COLO829 (cell line): ENCODE data around the gene NR6A1.

ENCODE experiments used
- DNase-seq: peaks from one replicate; pipeline ENCODE4 v3.0.0; 2012; ENCODE audit warnings: low spot score

The NR6A1 gene

GRCh38 chr9:124526174-124526573 lies 244.9 kb downstream of the NR6A1 start:
- DNase-seq: no peak

GRCh38 chr9:124522121-124523098 lies 248.7 kb downstream of the NR6A1 start:
- DNase-seq: no peak

DNA sequence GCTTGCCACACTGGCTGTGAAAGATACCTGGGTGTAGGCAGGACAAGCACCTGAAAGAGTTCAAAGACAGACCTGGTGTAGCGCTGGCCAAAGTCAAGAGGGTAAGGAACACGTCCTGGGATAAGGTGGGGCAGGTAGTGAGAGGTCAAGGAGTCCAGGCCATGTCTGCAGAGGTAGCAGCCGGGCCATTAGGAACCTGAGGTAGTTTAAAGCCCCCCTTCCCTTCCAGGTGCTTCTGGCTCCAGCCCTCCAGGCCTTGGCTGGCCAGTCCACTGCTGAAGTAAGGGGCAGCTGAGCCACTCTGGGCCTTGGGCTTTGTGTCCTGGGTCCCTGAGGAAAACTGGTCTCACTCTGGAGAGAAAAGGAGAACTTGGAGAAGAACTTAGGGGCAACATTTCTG lies 250.0 kb downstream of the NR6A1 start:
- no peak for DNase-seq

DNA sequence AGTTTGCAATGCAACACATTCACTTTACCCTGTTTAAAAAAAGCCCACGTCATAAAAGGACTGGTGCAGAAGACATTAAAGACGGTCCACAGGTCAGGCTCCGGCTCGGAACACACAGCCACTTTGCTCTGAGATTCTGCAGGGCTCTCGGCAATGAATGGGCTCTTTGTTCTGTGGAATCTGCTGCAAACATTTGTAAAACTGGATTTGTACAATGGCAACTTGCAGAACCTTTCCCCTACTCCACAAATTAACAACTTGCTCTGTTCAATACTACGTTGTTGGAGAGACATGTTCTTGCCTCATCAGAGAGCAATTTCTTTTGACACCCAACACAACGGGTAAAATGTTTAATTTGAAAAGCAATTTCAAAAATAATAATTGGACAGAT lies 250.9 kb downstream of the NR6A1 start:
- DNase-seq: peak; percentile 95

DNA sequence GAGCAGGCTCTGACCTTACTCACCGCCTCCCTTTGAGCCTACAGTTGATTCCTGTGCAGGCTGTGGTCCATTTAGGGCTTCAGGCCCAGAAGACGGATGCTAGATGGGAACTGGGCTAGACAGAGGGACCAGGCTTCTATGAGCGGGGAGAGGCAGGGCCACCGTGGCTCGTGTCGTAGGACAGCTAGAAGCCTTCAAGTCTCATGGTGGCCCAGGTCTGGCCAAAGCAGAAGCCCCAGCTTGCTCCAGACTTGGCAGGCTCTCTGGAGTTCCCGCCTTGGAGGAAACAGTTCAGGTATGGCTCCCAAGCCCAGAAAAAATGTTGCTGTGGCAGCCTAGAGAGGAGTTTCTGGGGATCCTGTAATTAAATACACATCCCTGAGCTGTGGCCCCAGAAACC lies 253.0 kb downstream of the NR6A1 start:
- DNase-seq: no peak

DNA sequence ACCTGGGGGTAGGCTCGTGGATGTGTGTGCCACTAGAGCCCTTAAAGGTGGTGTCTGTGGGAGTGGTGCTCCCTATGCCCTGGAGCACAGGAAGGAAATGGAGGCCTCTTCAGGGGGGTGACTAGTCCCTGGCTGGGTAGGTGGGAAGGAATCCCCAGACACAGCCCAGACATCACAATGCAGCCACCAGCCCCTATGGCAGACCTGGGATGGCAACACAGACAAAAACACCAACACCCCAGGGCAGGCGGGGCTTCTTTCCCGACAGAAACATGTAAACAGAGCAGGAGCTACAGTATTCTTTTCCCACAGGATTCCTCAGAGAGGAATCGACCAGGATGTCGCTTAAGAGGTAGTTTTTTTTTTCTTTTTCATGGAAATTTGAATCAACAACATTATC lies 253.5 kb downstream of the NR6A1 start:
- DNase-seq: no peak

- no peak for DNase-seq
These were observed 256.2 kb downstream of the NR6A1 start for GRCh38 chr9:124514874-124515273.

DNA sequence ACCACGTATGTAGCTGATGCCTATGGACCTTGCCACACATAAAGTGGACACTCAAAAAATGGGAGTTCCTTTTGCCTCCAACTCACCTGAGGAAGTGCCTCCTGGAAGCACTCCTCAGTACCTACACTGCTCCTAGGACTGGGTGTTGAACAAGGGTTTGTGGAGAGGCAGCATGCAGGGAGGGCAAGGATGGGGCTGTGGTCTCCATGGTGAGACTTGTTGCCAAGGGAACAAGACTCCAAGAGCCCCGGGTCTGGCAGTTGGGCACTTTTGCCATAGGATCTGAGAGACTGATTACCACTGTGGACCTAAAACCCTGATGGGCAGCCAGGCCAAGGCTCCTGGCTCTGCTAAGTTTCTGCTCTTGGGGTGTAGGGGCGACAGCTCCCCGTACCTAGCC lies 257.0 kb downstream of the NR6A1 start:
- DNase-seq: no peak

DNA sequence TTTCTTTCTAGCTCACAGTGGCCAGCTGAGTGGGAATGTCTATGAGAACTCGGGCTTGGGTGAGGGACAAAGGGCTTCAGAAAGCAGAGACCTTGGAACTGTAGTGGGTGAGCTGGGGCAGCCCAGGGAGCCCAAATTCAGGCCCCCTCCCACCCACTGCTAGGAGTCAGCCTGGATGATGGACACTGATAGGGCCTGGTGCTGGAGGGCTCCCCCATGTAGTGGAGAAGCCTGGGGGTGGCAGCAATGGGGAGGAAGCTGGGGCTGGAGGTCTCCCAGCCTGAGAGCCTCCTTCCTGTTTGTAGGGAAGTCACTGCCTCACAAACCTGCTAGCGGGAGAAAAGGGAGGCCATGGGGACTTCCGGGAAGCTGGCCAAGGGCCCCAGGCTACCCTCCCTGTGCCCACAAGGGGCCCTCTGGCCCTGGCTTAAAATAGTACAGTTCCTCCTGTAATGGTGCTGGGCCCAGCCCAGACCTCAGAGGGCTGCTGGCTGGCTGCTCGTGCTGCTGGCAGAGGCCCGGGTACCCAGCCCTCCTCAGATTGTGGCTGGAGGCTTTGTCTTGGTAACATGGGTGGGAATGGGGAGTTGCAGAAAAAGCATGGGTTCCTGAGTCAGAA lies 257.6 kb downstream of the NR6A1 start:
- DNase-seq: no peak

DNA sequence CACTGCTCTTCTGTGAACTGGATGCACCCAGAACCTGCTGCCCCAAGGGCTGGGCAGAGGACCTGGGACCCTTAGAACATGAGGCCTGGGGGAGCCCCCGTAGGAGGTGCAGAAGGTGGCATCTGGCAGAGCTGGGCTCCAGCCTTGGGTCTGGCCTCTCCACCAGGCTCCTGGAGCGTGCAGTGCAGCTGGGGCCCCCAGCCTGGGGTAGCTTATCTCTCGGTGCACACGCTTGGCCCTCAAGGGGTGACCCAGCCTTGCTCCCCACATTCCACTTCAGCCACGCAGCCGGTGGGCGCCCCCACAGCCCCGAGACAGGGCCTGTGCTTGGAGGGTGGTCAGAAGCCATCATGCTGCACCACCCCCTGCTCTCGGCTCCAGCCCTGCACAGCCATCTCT lies 258.3 kb downstream of the NR6A1 start:
- DNase-seq: no peak

DNA sequence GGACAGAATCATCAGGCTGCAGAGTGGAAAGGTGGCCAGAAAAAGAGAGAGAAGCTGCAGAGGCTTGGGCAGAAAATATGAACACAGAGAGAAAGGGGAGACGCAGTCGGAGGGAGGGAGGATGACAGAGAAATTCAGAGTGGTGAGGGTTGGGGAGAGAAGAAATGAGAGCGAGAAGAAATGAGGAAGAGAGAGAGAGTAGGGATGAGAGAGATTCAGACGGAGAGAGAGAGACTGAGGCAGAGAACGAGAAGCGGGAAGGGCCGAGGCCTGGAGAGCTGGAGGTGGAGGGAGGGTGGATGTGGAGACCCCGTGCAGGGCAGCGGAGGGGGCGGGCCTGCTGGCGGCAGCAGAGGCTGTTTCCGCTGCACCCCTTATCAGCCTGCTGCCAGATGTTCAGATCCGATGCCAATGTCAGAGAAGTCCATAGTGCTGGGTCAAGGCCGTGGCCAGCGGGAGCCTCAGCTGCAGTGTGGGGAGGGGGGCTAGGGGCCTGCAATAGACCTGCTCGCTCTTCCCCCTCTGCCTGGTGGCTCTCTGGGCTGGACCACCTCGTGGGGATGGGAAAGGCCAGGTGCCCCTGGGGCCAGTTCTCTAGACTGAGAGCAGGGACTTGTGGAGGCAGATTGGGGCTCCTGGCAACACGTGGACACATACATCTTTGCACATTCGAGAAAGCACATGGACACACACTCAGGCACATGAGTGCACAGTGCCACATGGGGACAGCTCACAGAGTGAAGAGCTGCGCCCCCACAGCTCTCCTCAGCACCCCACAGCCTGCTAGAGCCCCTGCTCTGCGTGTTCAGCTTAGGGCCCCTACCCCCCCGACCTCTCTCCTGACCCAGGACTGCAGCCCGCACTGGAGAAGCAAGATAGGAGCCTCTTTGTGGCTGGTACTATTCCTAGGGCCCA lies 259.0 kb downstream of the NR6A1 start:
- DNase-seq: no peak

GRCh38 chr9:124511426-124511840 lies 259.7 kb downstream of the NR6A1 start:
- no peak for DNase-seq

GRCh38 chr9:124510650-124511425 lies 260.3 kb downstream of the NR6A1 start:
- no peak for DNase-seq

- DNase-seq: no peak
These were observed 263.2 kb downstream of the NR6A1 start for GRCh38 chr9:124507880-124508423.

- DNase-seq: no peak
These were observed 263.9 kb downstream of the NR6A1 start, which contains the start of gene NR5A1 for GRCh38 chr9:124506931-124507879. TSS of gene NR5A1 (minus strand) at chr9:124507399. CDS start at chr9:124503395, 4,004 bp downstream.

- no peak for DNase-seq
These were observed 264.7 kb downstream of the NR6A1 start for GRCh38 chr9:124506433-124506832.

- DNase-seq: no peak
These were observed 265.2 kb downstream of the NR6A1 start for GRCh38 chr9:124505901-124506346.

GRCh38 chr9:124505006-124505900 lies 265.9 kb downstream of the NR6A1 start:
- DNase-seq: no peak

DNA sequence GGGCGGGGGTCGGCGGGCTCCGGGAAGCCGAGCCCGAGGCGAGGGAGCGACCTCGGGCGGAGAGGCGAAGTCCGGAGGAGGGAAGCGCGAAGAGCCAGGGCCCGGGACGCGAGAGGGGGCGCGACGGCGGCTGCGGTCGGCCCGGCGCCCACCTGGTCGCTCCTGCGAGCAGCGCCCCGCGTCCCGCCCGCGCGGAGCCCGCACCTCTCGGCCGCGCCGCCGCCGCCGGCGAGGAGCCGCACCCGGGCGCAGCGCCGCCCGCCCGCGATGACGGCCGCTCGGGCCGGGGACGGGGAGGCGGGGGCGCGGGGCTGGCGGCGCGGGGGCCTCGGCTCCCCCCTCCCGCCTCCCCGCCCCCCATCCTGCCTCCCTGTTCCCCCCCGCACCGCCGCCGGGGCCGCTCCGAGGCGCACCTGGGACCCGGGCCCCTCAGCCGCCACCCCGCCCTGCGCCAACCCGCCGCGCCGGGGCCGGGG lies 266.5 kb downstream of the NR6A1 start:
- DNase-seq: no peak
